OCI-LY1 (cell line): ENCODE results near the gene FEM1A.

Source experiments
- CTCF ChIP-seq: fragments of 200-600 bp; sonication (generic), shearing (Covaris generic); IDR thresholded peaks from 2 replicates; pipeline ENCODE4 v1.5.1; 2017; ENCODE audit warnings: mild to moderate bottlenecking, antibody characterized with exemption, low read length, moderate library complexity, mixed read lengths
- EZH2 ChIP-seq: fragments of 200-600 bp; sonication (generic), shearing (Covaris generic); IDR thresholded peaks from 2 replicates; pipeline ENCODE4 v1.8.0; 2017; ENCODE audit warnings: borderline replicate concordance, mixed run types, mild to moderate bottlenecking, antibody characterized with exemption, low read length, moderate library complexity, mixed read lengths

DNA sequence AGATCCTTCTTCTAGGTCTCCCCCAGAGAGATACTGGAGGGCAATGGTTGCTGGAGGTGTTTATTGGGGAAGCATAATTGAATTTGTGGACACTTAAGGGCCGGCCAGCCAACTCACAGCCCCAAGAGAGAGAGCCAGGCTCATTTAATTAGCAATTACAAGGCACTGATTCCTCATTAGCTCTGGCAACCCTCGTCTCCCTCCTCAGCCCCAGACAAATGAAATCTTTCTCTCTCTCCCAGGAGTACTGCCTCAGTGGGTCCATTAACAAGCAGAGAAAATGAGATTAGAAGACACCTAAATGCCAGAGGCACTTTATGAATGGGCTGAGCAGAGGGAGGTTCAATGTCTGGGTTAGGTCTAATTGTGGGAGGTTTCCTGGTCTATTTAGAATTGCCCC lies 19.0 kb upstream of the FEM1A start:
- TF ChIP-seq CTCF = no peak
- TF ChIP-seq EZH2 = no peak
